ENCODE data around the gene EMILIN1. TPM values are rescaled to one million over a fixed set of nuclear protein-coding genes. Genes with fewer than 3 reads are reported as not detected.
"Not testable (repeated sequence)": the region's sequence is repeated elsewhere in the genome, so short reads cannot be mapped to it uniquely, and the experiment has no call there.

The EMILIN1 gene
- total RNA-seq, 1 donor from 2014 or later = 180 TPM

DNA sequence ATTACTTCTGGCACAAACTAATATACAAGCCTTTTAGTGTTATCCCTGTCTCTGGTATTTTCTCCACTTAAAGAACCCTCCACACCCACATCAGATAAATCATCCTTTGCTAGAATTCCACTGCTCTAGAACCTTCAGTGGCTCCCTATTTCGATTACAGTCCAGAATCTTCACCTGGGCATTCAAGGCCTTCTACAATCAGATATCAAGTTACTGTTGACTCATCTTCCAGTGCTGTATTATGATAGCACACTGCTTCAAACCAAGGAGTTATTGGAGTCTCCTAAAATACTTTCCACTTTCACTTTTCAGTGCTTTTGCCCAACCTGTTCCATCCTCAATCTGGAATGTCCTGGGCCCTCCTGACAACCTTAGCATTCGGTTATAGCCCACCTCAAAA, 37.1 kb downstream of the EMILIN1 start:
- H3K4me3 Mint-ChIP-seq (ENCODE audit: unreplicated experiment) = no peak overlapping the region
- H3K9me3 Mint-ChIP-seq (ENCODE audit: low read depth) = no peaks in the 10 kb centered on the region
- no peaks in the 10 kb centered on the region for H3K36me3 Mint-ChIP-seq (ENCODE audit: low read depth)
- TF ChIP-seq, protein P1, sequence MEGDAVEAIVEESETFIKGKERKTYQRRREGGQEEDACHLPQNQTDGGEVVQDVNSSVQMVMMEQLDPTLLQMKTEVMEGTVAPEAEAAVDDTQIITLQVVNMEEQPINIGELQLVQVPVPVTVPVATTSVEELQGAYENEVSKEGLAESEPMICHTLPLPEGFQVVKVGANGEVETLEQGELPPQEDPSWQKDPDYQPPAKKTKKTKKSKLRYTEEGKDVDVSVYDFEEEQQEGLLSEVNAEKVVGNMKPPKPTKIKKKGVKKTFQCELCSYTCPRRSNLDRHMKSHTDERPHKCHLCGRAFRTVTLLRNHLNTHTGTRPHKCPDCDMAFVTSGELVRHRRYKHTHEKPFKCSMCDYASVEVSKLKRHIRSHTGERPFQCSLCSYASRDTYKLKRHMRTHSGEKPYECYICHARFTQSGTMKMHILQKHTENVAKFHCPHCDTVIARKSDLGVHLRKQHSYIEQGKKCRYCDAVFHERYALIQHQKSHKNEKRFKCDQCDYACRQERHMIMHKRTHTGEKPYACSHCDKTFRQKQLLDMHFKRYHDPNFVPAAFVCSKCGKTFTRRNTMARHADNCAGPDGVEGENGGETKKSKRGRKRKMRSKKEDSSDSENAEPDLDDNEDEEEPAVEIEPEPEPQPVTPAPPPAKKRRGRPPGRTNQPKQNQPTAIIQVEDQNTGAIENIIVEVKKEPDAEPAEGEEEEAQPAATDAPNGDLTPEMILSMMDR (IDR thresholded peaks at IDR 0.05) = no peak
- no peak overlapping the region for H3K27ac Mint-ChIP-seq (ENCODE audit: unreplicated experiment)
- H3K4me1 Mint-ChIP-seq (ENCODE audit: low read depth) = peaks cover 10% of the 10 kb centered on the region
- peaks cover 14% of the 10 kb centered on the region for H3K27me3 Mint-ChIP-seq (ENCODE audit: low read depth)
- no peak for DNase-seq (ENCODE audit: low spot score)

DNA sequence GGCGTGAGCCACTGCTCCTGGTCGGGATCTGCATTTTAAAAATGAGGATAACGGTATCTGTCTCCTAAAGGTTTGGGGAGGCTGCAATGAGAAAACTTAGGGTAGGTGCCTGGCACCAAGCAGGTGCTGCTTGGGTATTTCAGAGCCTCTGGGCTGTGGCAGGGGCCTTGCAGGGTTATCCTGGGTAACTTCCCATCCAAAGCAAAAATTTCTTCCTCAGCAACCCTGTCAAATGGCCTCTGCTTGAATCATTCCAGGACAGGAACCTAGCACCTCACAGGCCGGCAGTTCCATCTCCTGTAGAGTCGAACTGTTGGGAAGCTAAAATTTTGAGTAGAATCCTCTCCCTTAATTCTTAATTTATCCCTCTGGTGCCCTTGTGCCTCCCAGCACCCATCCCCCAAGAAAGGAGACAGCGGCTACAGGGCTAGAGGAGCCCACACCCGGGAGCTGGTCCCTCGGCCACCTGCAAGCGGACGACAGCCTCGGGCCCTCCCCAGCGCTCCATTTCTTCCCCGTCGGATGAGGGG, 39.6 kb downstream of the EMILIN1 start:
- peak overlapping the region; percentile 70 for H3K4me3 Mint-ChIP-seq (ENCODE audit: unreplicated experiment)
- no peaks in the 10 kb centered on the region for H3K9me3 Mint-ChIP-seq (ENCODE audit: low read depth)
- H3K36me3 Mint-ChIP-seq (ENCODE audit: low read depth) = no peaks in the 10 kb centered on the region
- TF ChIP-seq, protein P1 (IDR thresholded peaks at IDR 0.05) = no peak
- DNase-seq (ENCODE audit: low spot score) = no peak
- no peak overlapping the region for H3K27ac Mint-ChIP-seq (ENCODE audit: unreplicated experiment)
- H3K4me1 Mint-ChIP-seq (ENCODE audit: low read depth) = peaks cover 11% of the 10 kb centered on the region
- peaks cover 16% of the 10 kb centered on the region for H3K27me3 Mint-ChIP-seq (ENCODE audit: low read depth)

DNA sequence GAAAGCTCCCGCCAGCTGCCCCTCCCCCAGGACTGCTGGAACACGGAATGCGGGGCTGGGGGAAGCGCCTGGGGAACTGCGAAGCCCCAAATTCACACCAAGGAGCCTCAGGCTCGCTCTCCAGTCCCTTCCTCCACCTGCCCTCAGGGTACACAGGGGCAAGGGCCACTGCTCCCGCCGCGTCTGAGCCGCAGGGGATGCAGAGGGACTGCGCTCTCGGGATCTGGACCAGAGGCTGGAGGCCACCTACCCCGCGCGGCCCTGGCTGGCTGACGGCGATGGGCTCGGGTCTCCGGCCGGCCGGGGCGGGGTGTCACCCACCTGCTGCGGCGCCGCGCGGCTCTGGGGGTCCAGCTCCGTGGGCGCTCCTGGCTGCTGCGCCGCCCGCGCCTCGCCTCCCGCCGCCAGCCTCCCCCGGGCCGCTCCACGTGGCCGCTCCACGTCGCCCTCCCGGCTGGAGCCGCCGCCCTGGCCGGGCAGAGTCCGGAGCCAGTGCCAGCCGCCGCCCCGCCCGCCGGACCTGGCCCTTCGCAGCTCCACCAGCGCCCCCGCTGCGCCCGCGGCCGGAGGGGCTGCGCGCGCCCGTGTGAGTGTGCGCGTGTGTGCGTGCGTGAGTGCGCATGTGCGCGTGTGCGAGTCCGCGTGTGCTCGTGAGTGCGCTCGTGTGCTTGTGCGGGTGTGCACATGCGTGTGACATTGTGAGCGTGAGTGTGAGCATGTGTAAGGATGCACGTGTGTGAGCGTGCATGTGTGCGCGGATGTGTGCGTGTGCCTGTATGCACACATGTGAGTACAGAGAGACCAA, 40.3 kb downstream of the EMILIN1 start, which contains the start of gene CGREF1:
CGREF1 (minus strand) TSS at position 604 of the 805 bp plus-strand sequence. CDS start 14,762 bp downstream, outside the sequence.
- peak within 1 kb of the TSS; percentile 73 for H3K4me3 Mint-ChIP-seq (ENCODE audit: unreplicated experiment)
- TF ChIP-seq, protein P1 (IDR thresholded peaks at IDR 0.05) = no peak
- peaks cover 16% of the 10 kb centered on the region for H3K4me1 Mint-ChIP-seq (ENCODE audit: low read depth)
- H3K27ac Mint-ChIP-seq (ENCODE audit: unreplicated experiment) = no peak within 1 kb of the TSS
- no peaks in the 10 kb centered on the region for H3K36me3 Mint-ChIP-seq (ENCODE audit: low read depth)
- peaks cover 16% of the 10 kb centered on the region for H3K27me3 Mint-ChIP-seq (ENCODE audit: low read depth)
- DNase-seq (ENCODE audit: low spot score) = no peak
- no peaks in the 10 kb centered on the region for H3K9me3 Mint-ChIP-seq (ENCODE audit: low read depth)

DNA sequence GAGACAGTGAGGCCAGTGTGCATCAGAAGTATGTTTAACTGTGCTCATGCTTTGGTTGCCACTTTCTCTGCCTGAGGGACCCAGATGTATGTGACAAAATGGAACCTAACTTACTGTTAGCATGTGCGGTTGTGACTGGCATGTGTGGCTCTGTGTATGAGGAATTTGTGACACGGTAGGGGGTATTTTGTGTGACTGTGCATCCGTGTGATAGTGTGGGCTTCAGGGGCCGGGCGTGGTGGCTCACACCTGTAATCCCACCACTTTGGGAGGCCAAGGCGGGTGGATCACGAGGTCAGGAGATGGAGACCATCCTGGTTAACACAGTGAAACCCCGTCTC, 40.9 kb downstream of the EMILIN1 start:
- Mint-ChIP-seq H3K4me3 (ENCODE audit: unreplicated experiment) (peak overlapping the region; percentile 73), H3K27me3 (ENCODE audit: low read depth) (peaks cover 16% of the 10 kb centered on the region), H3K4me1 (ENCODE audit: low read depth) (peaks cover 18% of the 10 kb centered on the region)
- H3K9me3 Mint-ChIP-seq (ENCODE audit: low read depth); H3K27ac Mint-ChIP-seq (ENCODE audit: unreplicated experiment); H3K36me3 Mint-ChIP-seq (ENCODE audit: low read depth); DNase-seq (ENCODE audit: low spot score): not testable (repeated sequence)

GRCh38 chr2:27121906-27122305, 43.5 kb downstream of the EMILIN1 start:
- no peak for DNase-seq (ENCODE audit: low spot score)
- H3K9me3 Mint-ChIP-seq (ENCODE audit: low read depth) = no peaks in the 10 kb centered on the region
- peaks cover 16% of the 10 kb centered on the region for H3K27me3 Mint-ChIP-seq (ENCODE audit: low read depth)
- TF ChIP-seq, protein P1 (IDR thresholded peaks at IDR 0.05) = no peak
- H3K4me1 Mint-ChIP-seq (ENCODE audit: low read depth) = peaks cover 18% of the 10 kb centered on the region
- no peak overlapping the region for H3K4me3 Mint-ChIP-seq (ENCODE audit: unreplicated experiment)
- no peaks in the 10 kb centered on the region for H3K36me3 Mint-ChIP-seq (ENCODE audit: low read depth)
- no peak overlapping the region for H3K27ac Mint-ChIP-seq (ENCODE audit: unreplicated experiment)
